Osteocyte (in vitro differentiated cells): Measurements from ENCODE around the gene KIR3DL3. TPM values are rescaled to one million over a fixed set of nuclear protein-coding genes. Genes with fewer than 3 reads are reported as not detected.
"Not testable (repeated sequence)": the region's sequence is repeated elsewhere in the genome, so short reads cannot be mapped to it uniquely, and the experiment has no call there.

Experiments
- DNase-seq: peaks from one replicate; pipeline ENCODE4 v3.0.0; 2021; ENCODE audit warnings: mixed read lengths; ENCODE audit not compliant: unreplicated experiment; ENCODE audit errors: extremely low spot score
- H3K27ac Mint-ChIP-seq: one replicate; pipeline ENCODE4 v1.8.0; 2021; ENCODE audit warnings: mild to moderate bottlenecking, mixed read lengths; ENCODE audit not compliant: unreplicated experiment
- H3K27me3 Mint-ChIP-seq: one replicate; pipeline ENCODE4 v1.8.0; 2021; ENCODE audit warnings: mixed read lengths; ENCODE audit not compliant: unreplicated experiment
- H3K36me3 Mint-ChIP-seq: one replicate; pipeline ENCODE4 v1.8.0; 2021; ENCODE audit warnings: mixed read lengths; ENCODE audit not compliant: unreplicated experiment
- H3K4me1 Mint-ChIP-seq: one replicate; pipeline ENCODE4 v1.8.0; 2021; ENCODE audit warnings: mixed read lengths; ENCODE audit not compliant: unreplicated experiment
- H3K4me3 Mint-ChIP-seq: one replicate; pipeline ENCODE4 v1.8.0; 2021; ENCODE audit warnings: mild to moderate bottlenecking, moderate library complexity, mixed read lengths; ENCODE audit not compliant: unreplicated experiment
- H3K9me3 Mint-ChIP-seq: one replicate; pipeline ENCODE4 v1.8.0; 2021; ENCODE audit warnings: mixed read lengths; ENCODE audit not compliant: unreplicated experiment
- CTCF ChIP-seq: fragments of 200-600 bp; sonication (generic); IDR thresholded peaks from 2 replicates; pipeline ENCODE4 v1.5.0; 2021; ENCODE audit warnings: antibody characterized with exemption, mild to moderate bottlenecking, moderate library complexity
- long read RNA-seq: library from polyadenylated mRNA; unstranded; transcript quantifications from one replicate; pipeline ENCODE4 v2.0.0, GENCODE V29; 2021
- total RNA-seq: library from RNA; stranded (reverse); gene quantifications from 2 replicates; pipeline ENCODE4 v1.2.1, GENCODE V29; 2021

The KIR3DL3 gene
- total RNA-seq: not detected in 2 replicates
- long read RNA-seq: 0 reads

GRCh38 chr19:54724142-54724541, at the start of gene KIR3DL3:
TSS of gene KIR3DL3 (plus strand) at chr19:54724442. CDS start at chr19:54724497, 55 bp downstream.
- Mint-ChIP-seq H3K36me3 (no peaks in the 10 kb centered on the region), H3K27me3 (no peaks in the 10 kb centered on the region), H3K27ac (no peak within 1 kb of the TSS), H3K4me1 (no peaks in the 10 kb centered on the region), H3K9me3 (peaks cover 70% of the 10 kb centered on the region), H3K4me3 (no peak within 1 kb of the TSS)
- DNase-seq: peak; percentile 44
- no peak for TF ChIP-seq CTCF

- H3K9me3 Mint-ChIP-seq, H3K27me3 Mint-ChIP-seq, H3K4me1 Mint-ChIP-seq, H3K27ac Mint-ChIP-seq, DNase-seq, H3K36me3 Mint-ChIP-seq, H3K4me3 Mint-ChIP-seq: not testable (repeated sequence)
- peak; percentile 73 for TF ChIP-seq CTCF
Observed at GRCh38 chr19:54676210-54676834, 47.9 kb upstream of the KIR3DL3 start.

GRCh38 chr19:54677217-54677616, 47.0 kb upstream of the KIR3DL3 start:
- Mint-ChIP-seq H3K4me3 (no peak overlapping the region), H3K27ac (no peak overlapping the region), H3K27me3 (no peaks in the 10 kb centered on the region), H3K9me3 (peaks cover 5% of the 10 kb centered on the region), H3K4me1 (no peaks in the 10 kb centered on the region), H3K36me3 (no peaks in the 10 kb centered on the region)
- DNase-seq: no peak
- TF ChIP-seq CTCF: no peak

- H3K9me3 Mint-ChIP-seq: peaks cover 15% of the 10 kb centered on the region
- not testable (repeated sequence) for H3K4me3 Mint-ChIP-seq, H3K4me1 Mint-ChIP-seq, H3K27me3 Mint-ChIP-seq, H3K27ac Mint-ChIP-seq, DNase-seq, H3K36me3 Mint-ChIP-seq
Observed at GRCh38 chr19:54681596-54681995, 42.6 kb upstream of the KIR3DL3 start.

DNA sequence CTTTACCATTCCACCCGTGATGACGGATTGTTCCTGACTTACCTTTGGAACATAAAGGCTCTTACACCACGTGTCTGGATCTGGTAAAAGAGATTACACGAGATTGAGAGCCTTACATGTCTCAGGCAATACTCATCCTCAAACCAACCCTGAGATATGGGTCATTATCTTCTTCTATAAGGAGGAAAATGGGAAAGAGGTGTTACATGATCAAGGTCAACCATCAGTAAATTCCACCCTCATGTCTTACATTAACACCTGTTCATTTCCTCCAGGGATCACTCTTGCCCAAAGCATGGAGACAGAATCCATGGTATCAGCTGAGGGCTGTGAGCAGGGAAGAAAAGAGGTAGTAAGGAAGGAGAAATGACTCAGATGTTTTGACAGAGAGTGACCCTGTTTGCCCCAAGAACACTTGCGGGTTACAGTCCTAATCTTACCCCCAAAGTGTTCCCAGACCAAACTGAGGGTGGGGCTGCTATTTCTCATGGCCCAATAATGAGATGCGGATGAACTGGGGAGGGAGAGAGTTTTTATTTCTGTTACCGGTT, 41.9 kb upstream of the KIR3DL3 start:
- Mint-ChIP-seq H3K27ac (no peak overlapping the region), H3K4me3 (no peak overlapping the region), H3K36me3 (no peaks in the 10 kb centered on the region), H3K4me1 (no peaks in the 10 kb centered on the region), H3K9me3 (peaks cover 22% of the 10 kb centered on the region), H3K27me3 (no peaks in the 10 kb centered on the region)
- no peak for TF ChIP-seq CTCF
- DNase-seq: no peak
